ENCODE measurements around the gene KAZN.

KAZN gene

DNA sequence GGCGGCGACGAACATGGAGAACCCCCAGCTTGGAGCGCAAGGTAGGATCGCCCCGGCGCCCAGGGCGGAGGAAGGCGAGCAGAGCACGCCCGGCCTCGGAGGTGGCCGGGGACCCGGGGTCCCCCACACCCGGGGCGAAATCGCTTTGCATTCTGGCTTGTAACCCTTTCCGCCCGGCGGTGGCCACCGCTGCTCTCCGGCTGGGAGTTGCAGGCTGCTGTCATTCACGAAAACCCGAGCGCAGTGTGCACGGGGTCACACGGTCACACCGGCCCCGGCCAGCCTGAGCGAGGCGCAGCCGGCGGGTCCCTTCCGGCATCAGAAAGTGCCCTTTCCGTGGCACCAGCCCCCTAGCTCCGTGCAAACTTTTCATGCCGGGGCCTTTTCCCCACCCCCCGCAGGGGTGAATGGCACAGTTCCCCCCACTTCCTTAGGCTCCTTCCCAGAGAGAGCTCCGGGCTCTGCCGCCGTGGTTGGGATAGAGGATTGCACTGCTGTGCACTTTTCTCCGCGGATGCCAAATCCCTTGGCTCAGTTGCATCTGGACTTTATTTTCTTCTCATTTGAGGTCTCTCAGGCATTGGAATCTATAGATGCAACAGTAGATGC is 802 bp downstream of the KAZN start:
- no peak overlapping the region for H3K27ac ChIP-seq (ENCODE audit: low read length)
- no peaks in the 10 kb centered on the region for H3K27me3 ChIP-seq (replicated peaks; ENCODE audit: insufficient read depth, low read length)
- no peak overlapping the region for H3K9ac ChIP-seq (ENCODE audit: low read length)
- no peak overlapping the region for H3K4me3 ChIP-seq (ENCODE audit: low read length)
- no peaks in the 10 kb centered on the region for H3K36me3 ChIP-seq (replicated peaks; ENCODE audit: insufficient read depth, low read length)
- H4K20me1 ChIP-seq (ENCODE audit: insufficient read depth, low read length), result no peaks in the 10 kb centered on the region
- peak overlapping the region; percentile 18; the same call in 1 of the 2 replicates for H3K4me2 ChIP-seq (ENCODE audit: low read depth, low read length)
- no peak for DNase-seq
- H3K9me2 ChIP-seq (replicated peaks; ENCODE audit: insufficient read depth, low read length), result no peaks in the 10 kb centered on the region
- TF ChIP-seq EZH2 (optimal IDR thresholded peaks at IDR 0.05; ENCODE audit: low read depth, low read length) (no peak), EZH2phosphoT487 (IDR thresholded peaks at IDR 0.05; ENCODE audit: low read length) (no peak)
- TF ChIP-seq, protein P1, sequence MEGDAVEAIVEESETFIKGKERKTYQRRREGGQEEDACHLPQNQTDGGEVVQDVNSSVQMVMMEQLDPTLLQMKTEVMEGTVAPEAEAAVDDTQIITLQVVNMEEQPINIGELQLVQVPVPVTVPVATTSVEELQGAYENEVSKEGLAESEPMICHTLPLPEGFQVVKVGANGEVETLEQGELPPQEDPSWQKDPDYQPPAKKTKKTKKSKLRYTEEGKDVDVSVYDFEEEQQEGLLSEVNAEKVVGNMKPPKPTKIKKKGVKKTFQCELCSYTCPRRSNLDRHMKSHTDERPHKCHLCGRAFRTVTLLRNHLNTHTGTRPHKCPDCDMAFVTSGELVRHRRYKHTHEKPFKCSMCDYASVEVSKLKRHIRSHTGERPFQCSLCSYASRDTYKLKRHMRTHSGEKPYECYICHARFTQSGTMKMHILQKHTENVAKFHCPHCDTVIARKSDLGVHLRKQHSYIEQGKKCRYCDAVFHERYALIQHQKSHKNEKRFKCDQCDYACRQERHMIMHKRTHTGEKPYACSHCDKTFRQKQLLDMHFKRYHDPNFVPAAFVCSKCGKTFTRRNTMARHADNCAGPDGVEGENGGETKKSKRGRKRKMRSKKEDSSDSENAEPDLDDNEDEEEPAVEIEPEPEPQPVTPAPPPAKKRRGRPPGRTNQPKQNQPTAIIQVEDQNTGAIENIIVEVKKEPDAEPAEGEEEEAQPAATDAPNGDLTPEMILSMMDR (IDR thresholded peaks at IDR 0.05; ENCODE audit: low read length), result no peak
- no peaks in the 10 kb centered on the region for H3F3A ChIP-seq (ENCODE audit: insufficient read depth, low read length)
- no peaks in the 10 kb centered on the region for H3K79me2 ChIP-seq (ENCODE audit: low read length)
- no peaks in the 10 kb centered on the region for H3K4me1 ChIP-seq (ENCODE audit: low read length)
- no peaks in the 10 kb centered on the region for H3K9me3 ChIP-seq (replicated peaks; ENCODE audit: insufficient read depth, low read length)
- H2AFZ ChIP-seq (ENCODE audit: low read length), result no peak overlapping the region

DNA sequence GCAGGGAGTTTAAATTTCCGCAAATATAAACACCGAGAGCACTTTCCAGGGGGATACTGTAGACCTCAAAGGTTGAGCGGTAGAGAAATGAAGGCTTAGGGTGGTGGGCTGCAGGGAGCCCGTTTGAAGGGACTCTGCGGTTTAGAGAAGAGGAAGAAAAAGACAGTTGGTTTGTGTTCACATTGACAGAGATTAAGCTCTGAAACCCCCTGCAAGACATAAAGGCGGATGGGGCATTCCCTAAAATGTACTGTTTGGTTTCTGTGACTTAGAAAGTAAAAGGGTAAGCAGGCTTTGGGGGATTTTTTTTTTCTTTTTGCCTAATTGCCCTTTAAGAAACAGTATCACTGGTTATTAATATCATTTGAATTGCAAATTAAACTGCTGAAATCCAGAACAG is 1.3 kb downstream of the KAZN start:
- TF ChIP-seq EZH2phosphoT487 (IDR thresholded peaks at IDR 0.05; ENCODE audit: low read length) (no peak), EZH2 (optimal IDR thresholded peaks at IDR 0.05; ENCODE audit: low read depth, low read length) (no peak)
- TF ChIP-seq, protein P1 (IDR thresholded peaks at IDR 0.05; ENCODE audit: low read length), result no peak
- H3K4me1 ChIP-seq (ENCODE audit: low read length), result no peaks in the 10 kb centered on the region
- no peaks in the 10 kb centered on the region for H3K27me3 ChIP-seq (replicated peaks; ENCODE audit: insufficient read depth, low read length)
- H3K9me2 ChIP-seq (replicated peaks; ENCODE audit: insufficient read depth, low read length), result no peaks in the 10 kb centered on the region
- no peak overlapping the region; the same call in 1 of the 2 replicates for H3K4me2 ChIP-seq (ENCODE audit: low read depth, low read length)
- no peaks in the 10 kb centered on the region for H4K20me1 ChIP-seq (ENCODE audit: insufficient read depth, low read length)
- no peak overlapping the region for H3K9ac ChIP-seq (ENCODE audit: low read length)
- H3K27ac ChIP-seq (ENCODE audit: low read length), result no peak overlapping the region
- H3K4me3 ChIP-seq (ENCODE audit: low read length), result no peak overlapping the region
- H3K9me3 ChIP-seq (replicated peaks; ENCODE audit: insufficient read depth, low read length), result no peaks in the 10 kb centered on the region
- H3K79me2 ChIP-seq (ENCODE audit: low read length), result no peaks in the 10 kb centered on the region
- H3K36me3 ChIP-seq (replicated peaks; ENCODE audit: insufficient read depth, low read length), result no peaks in the 10 kb centered on the region
- DNase-seq, result no peak
- no peaks in the 10 kb centered on the region for H3F3A ChIP-seq (ENCODE audit: insufficient read depth, low read length)
- no peak overlapping the region for H2AFZ ChIP-seq (ENCODE audit: low read length)

DNA sequence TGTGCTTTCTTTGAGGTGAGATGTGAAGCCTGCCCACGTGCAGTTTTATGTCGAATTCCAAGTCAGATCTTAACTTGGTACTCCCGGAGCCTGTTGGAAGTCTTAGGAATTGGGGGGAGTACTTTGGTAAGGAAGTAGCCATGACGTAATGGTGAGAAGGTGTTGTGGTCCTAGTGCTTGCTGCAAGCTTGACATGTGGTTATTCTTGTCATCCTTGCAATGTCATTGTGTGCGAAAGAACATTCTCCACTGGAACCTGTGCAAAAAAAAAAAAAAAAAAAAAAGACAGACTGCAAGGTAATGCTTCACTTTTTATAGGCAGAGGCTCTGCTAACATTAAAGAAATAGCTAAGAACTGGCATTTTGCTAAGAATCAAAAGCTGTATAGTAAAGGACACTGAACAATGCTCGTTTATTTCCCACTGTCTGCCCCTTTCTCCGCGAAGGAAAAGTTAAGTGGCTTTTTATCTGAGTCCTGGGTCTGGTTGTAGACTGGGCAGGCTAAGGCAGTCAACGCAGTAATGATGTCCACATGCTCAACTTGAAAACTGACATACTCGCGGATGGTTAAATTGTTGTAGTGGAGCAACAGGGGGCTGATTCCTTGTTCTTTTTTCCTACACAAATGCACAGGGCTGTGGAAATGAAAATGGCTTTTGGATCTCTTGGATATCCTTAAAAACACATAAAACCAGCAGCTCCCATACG is 2.1 kb downstream of the KAZN start:
- H3K27me3 ChIP-seq (replicated peaks; ENCODE audit: insufficient read depth, low read length), result no peaks in the 10 kb centered on the region
- no peaks in the 10 kb centered on the region for H3K4me1 ChIP-seq (ENCODE audit: low read length)
- H3K9me2 ChIP-seq (replicated peaks; ENCODE audit: insufficient read depth, low read length), result no peaks in the 10 kb centered on the region
- no peaks in the 10 kb centered on the region for H3K36me3 ChIP-seq (replicated peaks; ENCODE audit: insufficient read depth, low read length)
- TF ChIP-seq EZH2 (optimal IDR thresholded peaks at IDR 0.05; ENCODE audit: low read depth, low read length), result no peak
- TF ChIP-seq EZH2phosphoT487 (IDR thresholded peaks at IDR 0.05; ENCODE audit: low read length), result no peak
- TF ChIP-seq, protein P1 (IDR thresholded peaks at IDR 0.05; ENCODE audit: low read length), result no peak
- no peaks in the 10 kb centered on the region for H4K20me1 ChIP-seq (ENCODE audit: insufficient read depth, low read length)
- no peaks in the 10 kb centered on the region for H3F3A ChIP-seq (ENCODE audit: insufficient read depth, low read length)
- no peak overlapping the region for H3K9ac ChIP-seq (ENCODE audit: low read length)
- no peaks in the 10 kb centered on the region for H3K9me3 ChIP-seq (replicated peaks; ENCODE audit: insufficient read depth, low read length)
- no peak overlapping the region for H3K27ac ChIP-seq (ENCODE audit: low read length)
- H3K4me3 ChIP-seq (ENCODE audit: low read length), result no peak overlapping the region
- no peak for DNase-seq
- no peak overlapping the region for H3K4me2 ChIP-seq (ENCODE audit: low read depth, low read length)
- H3K79me2 ChIP-seq (ENCODE audit: low read length), result no peaks in the 10 kb centered on the region
- no peak overlapping the region for H2AFZ ChIP-seq (ENCODE audit: low read length)

Data from MM.1S (cell line).